ENCODE measurements around the gene CNKSR3.

CNKSR3 gene

DNA sequence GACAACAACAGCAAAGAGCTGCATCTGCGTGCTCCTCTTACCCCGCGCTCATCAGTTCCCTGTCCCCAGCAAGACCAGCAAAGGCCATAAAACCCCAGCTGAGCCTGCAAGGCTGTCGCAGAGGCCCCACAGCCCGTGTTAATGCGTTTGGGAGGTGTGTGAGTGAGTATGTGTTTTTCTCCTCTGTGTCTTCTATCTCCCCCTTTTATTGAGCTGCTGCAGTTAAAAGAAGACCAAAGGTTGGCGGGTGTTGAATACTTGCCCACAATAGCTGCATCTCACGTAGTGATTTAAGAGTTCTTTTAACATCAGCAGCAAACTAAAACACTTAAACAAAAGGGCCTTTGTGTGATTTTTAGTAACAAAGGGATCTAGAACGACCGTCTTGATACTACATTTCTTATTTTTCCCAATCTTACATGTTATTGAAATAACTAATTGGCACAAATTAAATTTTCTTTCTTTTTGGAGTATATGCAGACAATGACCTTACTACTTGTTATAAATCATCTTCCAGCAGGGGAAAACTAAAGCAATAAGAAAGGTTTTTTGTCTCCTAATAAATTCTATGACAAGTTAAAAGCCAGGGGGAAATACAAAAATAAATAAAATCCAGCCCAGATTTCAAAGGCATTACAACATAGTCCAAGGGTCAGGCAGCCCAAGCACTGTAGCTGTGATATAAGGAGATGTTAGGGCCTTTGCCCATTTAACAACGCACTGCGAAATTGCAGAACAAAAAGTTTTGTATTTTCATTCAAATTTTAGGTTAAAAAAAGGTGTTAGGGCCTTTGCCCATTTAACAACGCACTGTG lies 27.2 kb upstream of the CNKSR3 start:
- Histone ChIP-seq H3K9me3 (no peaks in the 10 kb centered on the region), H3K4me3 (no peak overlapping the region), H3K27me3 (ENCODE audit: low read depth) (no peaks in the 10 kb centered on the region; the same call in 1 of the 2 replicates), H3K4me1 (peaks cover 47% of the 10 kb centered on the region), H3K36me3 (replicated peaks) (no peaks in the 10 kb centered on the region)
- in situ Hi-C loops (cut with MboI; ENCODE audit: low sequenced_read_pairs), result no loop called here
- peak; percentile 74 to 84 for DNase-seq (ENCODE audit: low spot score in 2 of 2)

DNA sequence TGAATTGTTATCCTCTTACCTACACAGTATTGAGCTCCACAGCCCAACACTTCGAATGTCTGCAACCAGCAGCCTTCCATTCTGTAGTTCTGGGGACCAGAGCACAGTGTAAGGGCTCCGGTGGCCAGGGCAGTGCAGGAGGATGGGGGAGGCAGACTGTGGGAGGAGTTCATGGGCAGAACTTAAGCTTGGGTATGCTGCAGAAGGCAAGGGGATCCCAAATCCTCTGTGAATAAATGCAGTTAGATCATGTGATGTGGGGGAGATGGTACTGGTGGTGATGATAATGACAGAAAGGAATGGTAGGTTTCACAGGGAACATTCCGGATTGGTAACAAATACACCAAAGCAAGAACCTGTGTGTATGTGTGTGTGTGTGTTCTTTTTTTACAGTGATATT lies 26.5 kb upstream of the CNKSR3 start:
- Histone ChIP-seq H3K4me3 (no peak overlapping the region), H3K4me1 (peaks cover 41% of the 10 kb centered on the region), H3K9me3 (no peaks in the 10 kb centered on the region), H3K27me3 (ENCODE audit: low read depth) (no peaks in the 10 kb centered on the region; the same call in 1 of the 2 replicates), H3K36me3 (replicated peaks) (no peaks in the 10 kb centered on the region)
- DNase-seq (ENCODE audit: low spot score in 2 of 2), result peak in 1 of 2 experiments; percentile 19
- in situ Hi-C loops (cut with MboI; ENCODE audit: low sequenced_read_pairs), result no loop called here

DNA sequence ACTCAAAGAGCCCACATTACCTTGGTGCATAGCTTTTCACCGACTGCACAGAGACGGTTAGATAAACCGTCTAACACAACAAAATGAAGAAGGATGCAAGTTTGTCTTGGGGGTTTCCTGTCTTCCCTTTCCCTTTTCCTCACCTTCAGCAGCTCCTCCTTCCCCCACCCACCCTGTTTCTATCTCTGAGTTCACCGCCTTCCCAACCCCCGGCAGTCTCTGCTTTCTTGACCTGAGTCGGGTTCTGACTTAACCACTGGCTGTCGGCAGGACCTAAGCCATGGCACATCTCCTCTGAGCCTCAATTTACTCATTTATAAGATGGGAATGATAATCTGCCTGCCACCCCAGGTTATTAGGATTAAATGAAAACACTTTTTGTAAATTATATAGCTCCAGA lies 25.8 kb upstream of the CNKSR3 start:
- H3K4me3 ChIP-seq, result no peak overlapping the region
- H3K27me3 ChIP-seq (ENCODE audit: low read depth), result no peaks in the 10 kb centered on the region; the same call in 1 of the 2 replicates
- DNase-seq (ENCODE audit: low spot score in 2 of 2), result no peak
- H3K4me1 ChIP-seq, result peaks cover 40% of the 10 kb centered on the region
- no peaks in the 10 kb centered on the region for H3K36me3 ChIP-seq (replicated peaks)
- H3K9me3 ChIP-seq, result no peaks in the 10 kb centered on the region
- in situ Hi-C loops (cut with MboI; ENCODE audit: low sequenced_read_pairs), result no loop called here

DNA sequence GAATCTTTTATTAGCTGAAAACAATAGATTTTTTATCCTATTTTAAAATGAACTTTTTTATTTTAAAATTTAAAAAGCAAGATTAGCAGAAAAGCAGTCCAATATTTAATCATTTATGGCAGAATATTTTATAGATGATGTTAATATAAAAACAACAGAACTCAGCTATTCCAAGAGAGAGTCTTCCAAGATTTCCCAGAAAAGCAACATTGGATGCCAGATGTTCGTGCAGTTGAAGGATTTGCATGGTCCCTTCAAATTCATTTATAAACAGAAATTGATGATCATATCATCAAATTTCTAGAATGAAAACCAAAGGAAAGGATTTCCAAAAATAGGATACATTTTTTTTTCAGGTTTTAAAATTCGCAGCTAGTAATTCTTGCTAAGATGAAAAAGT lies 25.4 kb upstream of the CNKSR3 start:
- Histone ChIP-seq H3K9me3 (no peaks in the 10 kb centered on the region), H3K4me3 (no peak overlapping the region), H3K36me3 (replicated peaks) (no peaks in the 10 kb centered on the region), H3K4me1 (peaks cover 40% of the 10 kb centered on the region), H3K27me3 (ENCODE audit: low read depth) (no peaks in the 10 kb centered on the region; the same call in 1 of the 2 replicates)
- DNase-seq (ENCODE audit: low spot score in 2 of 2), result no peak
- in situ Hi-C loops (cut with MboI; ENCODE audit: low sequenced_read_pairs), result no loop called here

DNA sequence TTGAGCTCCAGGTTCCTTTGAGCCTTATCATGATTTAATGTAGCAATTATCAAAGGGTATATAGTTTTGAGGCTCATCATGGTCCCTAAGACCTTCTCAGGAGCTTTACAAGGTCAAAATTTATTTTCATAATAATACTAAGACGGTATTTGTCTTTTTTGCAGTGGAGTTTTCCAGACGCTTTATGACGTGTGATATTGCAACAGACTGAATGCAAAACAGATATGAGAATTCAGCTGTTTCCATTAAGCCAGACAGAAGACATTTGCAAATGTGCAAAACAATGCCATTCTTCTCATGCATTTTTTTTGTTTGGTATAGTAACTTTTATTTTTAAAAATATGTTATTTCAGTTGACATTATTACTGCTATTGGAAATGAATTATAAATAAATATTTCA lies 24.7 kb upstream of the CNKSR3 start:
- H3K36me3 ChIP-seq (replicated peaks), result no peaks in the 10 kb centered on the region
- H3K4me3 ChIP-seq, result no peak overlapping the region
- in situ Hi-C loops (cut with MboI; ENCODE audit: low sequenced_read_pairs), result no loop called here
- no peaks in the 10 kb centered on the region for H3K9me3 ChIP-seq
- no peak for DNase-seq (ENCODE audit: low spot score in 2 of 2)
- no peaks in the 10 kb centered on the region; the same call in 1 of the 2 replicates for H3K27me3 ChIP-seq (ENCODE audit: low read depth)
- H3K4me1 ChIP-seq, result peaks cover 40% of the 10 kb centered on the region

DNA sequence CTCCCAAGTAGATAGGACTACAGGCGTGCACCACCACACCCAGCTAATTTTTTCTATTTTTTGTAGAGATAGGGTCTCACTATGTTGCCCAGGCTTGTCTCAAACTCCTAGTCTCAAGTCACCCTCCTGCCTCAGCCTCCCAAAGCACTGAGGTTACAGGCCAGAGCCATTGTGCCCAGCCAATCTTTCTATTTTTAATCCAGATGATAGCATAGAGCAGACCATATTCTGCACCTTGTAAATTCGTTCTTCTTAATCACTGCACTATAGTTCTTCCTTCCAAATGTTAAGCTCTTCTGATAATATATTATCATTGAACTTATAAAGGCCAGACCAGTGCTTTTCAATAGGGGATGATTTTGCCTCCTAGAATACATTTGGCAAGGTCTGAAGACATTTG lies 24.0 kb upstream of the CNKSR3 start:
- H3K9me3 ChIP-seq, result no peaks in the 10 kb centered on the region
- no peaks in the 10 kb centered on the region for H3K36me3 ChIP-seq (replicated peaks)
- H3K4me3 ChIP-seq, result no peak overlapping the region
- peaks cover 35% of the 10 kb centered on the region for H3K4me1 ChIP-seq
- H3K27me3 ChIP-seq (ENCODE audit: low read depth), result no peaks in the 10 kb centered on the region; the same call in 1 of the 2 replicates
- DNase-seq (ENCODE audit: low spot score in 2 of 2), result no peak
- in situ Hi-C loops (cut with MboI; ENCODE audit: low sequenced_read_pairs), result no loop called here

DNA sequence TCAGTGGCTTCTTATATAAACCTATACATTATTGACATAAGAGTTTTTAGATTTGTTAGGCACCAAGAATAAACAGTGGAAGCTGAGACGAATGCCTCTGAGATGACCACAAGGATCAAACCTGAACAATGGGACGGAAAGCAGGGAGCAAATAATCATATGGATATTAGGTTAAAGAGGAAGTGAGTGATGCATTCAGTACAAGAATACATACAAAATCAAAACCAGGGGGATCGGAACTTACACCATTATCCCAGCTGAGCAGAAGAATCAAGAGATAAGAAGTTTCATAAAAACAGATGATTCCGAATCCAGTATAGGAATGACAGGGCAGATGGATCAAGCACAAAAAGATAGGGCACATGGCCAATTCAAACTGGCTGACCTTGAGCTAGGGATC lies 21.9 kb upstream of the CNKSR3 start:
- Histone ChIP-seq H3K9me3 (no peaks in the 10 kb centered on the region), H3K4me3 (no peak overlapping the region), H3K27me3 (ENCODE audit: low read depth) (no peaks in the 10 kb centered on the region; the same call in 1 of the 2 replicates), H3K36me3 (replicated peaks) (no peaks in the 10 kb centered on the region), H3K4me1 (peaks cover 15% of the 10 kb centered on the region)
- in situ Hi-C loops (cut with MboI; ENCODE audit: low sequenced_read_pairs), result no loop called here
- no peak for DNase-seq (ENCODE audit: low spot score in 2 of 2)

DNA sequence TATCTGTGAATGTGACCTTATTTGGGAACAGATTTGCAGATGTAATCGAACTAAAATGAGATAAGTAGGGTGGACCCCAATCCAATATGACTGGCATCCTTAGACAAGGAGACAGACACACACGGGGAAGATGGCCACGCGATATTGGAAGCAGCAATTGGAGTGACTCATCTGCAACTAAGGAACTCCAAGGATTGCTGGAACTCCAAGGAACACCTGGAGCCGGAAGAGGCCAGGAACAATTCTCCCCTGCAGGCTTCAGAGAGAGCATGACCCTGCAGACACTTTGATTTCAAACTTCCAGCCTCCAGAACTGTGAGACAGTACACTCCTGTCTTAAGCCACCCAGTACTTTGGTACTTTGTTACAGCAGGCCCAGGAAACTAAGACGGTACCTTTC lies 19.5 kb upstream of the CNKSR3 start:
- Histone ChIP-seq H3K9me3 (no peaks in the 10 kb centered on the region), H3K36me3 (replicated peaks) (no peaks in the 10 kb centered on the region), H3K4me3 (no peak overlapping the region), H3K4me1 (peaks cover under 1% of the 10 kb centered on the region; the same call in 1 of the 2 replicates), H3K27me3 (ENCODE audit: low read depth) (no peaks in the 10 kb centered on the region; the same call in 1 of the 2 replicates)
- in situ Hi-C loops (cut with MboI; ENCODE audit: low sequenced_read_pairs), result no loop called here
- no peak for DNase-seq (ENCODE audit: low spot score in 2 of 2)

DNA sequence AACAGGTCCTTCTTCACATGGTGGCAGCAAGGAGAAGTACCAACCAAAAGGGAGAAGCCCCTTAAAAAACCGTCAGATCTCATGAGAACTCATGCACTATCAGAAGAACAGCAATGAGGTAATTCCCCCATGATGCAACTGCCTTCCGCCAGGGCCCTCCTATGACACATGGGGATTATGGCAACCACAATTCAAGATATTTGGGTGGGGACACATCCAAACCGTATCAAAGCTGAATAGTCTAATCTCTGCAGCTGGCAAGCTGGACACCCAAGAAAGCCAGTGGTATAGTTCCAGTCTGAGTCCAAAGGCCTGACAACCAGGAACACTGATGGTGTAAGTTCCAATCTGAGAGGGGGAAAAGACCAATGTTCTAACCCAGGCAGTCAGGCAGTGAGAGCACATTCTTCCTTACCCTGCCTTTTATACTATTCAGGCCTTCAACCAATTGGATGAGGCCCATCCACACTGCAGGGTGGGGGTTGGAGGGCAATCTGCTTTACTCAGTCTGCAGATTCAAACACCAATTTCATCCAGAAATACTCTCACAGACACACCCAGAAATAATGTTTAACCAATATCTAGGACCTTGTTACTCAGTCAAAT lies 17.9 kb upstream of the CNKSR3 start:
- in situ Hi-C loops (cut with MboI; ENCODE audit: low sequenced_read_pairs), result no loop called here
- H3K27me3 ChIP-seq (ENCODE audit: low read depth), result no peaks in the 10 kb centered on the region; the same call in 1 of the 2 replicates
- H3K9me3 ChIP-seq, result no peaks in the 10 kb centered on the region
- H3K4me1 ChIP-seq, result no peaks in the 10 kb centered on the region
- H3K4me3 ChIP-seq, result no peak overlapping the region
- no peaks in the 10 kb centered on the region for H3K36me3 ChIP-seq (replicated peaks)
- DNase-seq (ENCODE audit: low spot score in 2 of 2), result no peak

DNA sequence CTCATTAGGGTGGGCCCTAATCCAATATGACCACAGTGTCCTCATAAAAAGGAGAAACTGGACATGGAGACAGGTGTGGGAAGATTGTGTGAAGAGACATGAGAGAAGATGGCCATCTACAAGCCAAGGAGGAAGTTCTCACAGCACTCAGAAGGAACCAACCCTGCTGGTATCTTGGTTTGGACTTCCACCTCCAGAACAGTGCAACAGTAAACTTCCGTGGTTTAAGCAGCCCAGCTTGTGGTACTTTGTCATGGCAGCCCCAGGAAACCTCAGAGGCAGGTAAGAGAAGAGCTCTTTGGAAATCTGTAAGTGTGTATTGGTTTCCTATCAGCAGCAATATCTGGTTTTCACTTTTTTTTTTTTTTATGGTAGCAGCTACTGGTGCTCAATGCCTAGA lies 16.5 kb upstream of the CNKSR3 start:
- H3K27me3 ChIP-seq (ENCODE audit: low read depth), result no peaks in the 10 kb centered on the region
- no peak overlapping the region for H3K4me3 ChIP-seq
- in situ Hi-C loops (cut with MboI; ENCODE audit: low sequenced_read_pairs), result no loop called here

DNA sequence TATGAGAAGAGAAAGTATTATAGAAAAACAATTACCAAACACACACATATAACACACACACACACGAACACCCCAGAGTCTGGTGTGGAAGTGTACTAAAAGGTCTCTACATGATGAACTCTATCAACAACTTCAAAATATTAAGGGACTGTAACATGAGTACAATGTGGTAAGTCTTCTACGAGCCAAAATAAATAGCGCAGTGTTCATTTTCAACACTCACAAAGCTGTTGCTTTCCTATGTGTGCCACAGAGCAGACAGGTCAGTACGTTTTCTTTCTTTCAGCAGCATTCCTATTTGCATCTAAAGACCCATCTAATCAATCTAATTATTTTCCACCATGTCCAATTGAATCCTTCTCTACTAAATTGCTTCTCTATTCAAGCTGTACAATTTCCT lies 12.1 kb upstream of the CNKSR3 start:
- Histone ChIP-seq H3K36me3 (replicated peaks) (no peaks in the 10 kb centered on the region), H3K27me3 (ENCODE audit: low read depth) (no peaks in the 10 kb centered on the region), H3K4me3 (no peak overlapping the region), H3K4me1 (peaks cover 6% of the 10 kb centered on the region; the same call in 1 of the 2 replicates), H3K9me3 (no peaks in the 10 kb centered on the region)
- no peak for DNase-seq (ENCODE audit: low spot score in 2 of 2)
- in situ Hi-C loops (cut with MboI; ENCODE audit: low sequenced_read_pairs), result no loop called here

More for the DNA sequence above, 16.5 kb upstream of the CNKSR3 start:
- H3K9me3 ChIP-seq, result no peaks in the 10 kb centered on the region
- no peaks in the 10 kb centered on the region for H3K4me1 ChIP-seq
- no peaks in the 10 kb centered on the region for H3K36me3 ChIP-seq (replicated peaks)
- no peak for DNase-seq (ENCODE audit: low spot score in 2 of 2)

DNA sequence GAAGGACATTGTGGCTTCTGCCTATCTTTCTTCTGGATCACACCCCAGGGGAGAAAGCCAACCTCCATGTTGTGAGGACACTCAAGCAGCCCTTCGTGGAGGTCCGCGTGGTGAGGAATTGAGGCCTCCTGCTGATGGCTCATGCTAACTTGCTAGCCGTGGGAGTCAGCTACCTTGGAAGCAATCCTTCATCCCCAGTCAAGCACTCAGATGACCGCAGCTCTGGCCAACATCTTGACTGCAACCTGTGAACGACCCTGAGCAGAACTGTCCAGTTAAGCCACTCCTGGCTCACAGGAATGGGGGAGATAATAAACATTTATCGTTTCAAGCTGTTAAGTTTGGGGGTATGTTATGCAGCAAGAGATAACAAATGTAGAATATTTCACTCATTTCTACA lies 10.9 kb upstream of the CNKSR3 start:
- in situ Hi-C loops (cut with MboI; ENCODE audit: low sequenced_read_pairs), result no loop called here
- no peaks in the 10 kb centered on the region for H3K9me3 ChIP-seq
- DNase-seq (ENCODE audit: low spot score in 2 of 2), result no peak

DNA sequence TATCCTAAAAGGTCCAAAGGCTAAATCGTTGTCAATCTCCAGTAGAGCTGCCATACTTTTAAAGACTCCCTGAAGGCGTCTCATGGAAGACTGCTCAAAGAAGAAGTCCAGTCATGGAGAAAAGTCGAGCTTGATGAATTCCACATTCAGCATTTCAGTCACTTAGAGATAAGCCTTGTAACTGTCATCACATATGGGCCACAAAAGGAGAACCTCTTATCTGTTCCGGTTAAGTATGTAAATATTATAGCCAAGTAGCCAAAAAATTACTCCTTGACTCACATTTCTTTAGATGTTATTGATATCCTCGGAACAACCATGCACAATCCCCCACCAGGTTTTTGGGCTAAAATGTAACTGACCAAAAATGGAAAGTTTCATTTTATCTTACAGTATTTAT lies 9.8 kb upstream of the CNKSR3 start:
- H3K4me1 ChIP-seq, result peaks cover 12% of the 10 kb centered on the region
- in situ Hi-C loops (cut with MboI; ENCODE audit: low sequenced_read_pairs), result no loop called here
- no peaks in the 10 kb centered on the region for H3K36me3 ChIP-seq (replicated peaks)
- H3K4me3 ChIP-seq, result no peak overlapping the region
- no peaks in the 10 kb centered on the region for H3K27me3 ChIP-seq (ENCODE audit: low read depth)
- no peaks in the 10 kb centered on the region for H3K9me3 ChIP-seq
- no peak for DNase-seq (ENCODE audit: low spot score in 2 of 2)

More for the DNA sequence above, 10.9 kb upstream of the CNKSR3 start:
- no peaks in the 10 kb centered on the region for H3K27me3 ChIP-seq (ENCODE audit: low read depth)
- no peak overlapping the region for H3K4me3 ChIP-seq
- no peaks in the 10 kb centered on the region for H3K36me3 ChIP-seq (replicated peaks)
- peaks cover 6% of the 10 kb centered on the region; the same call in 1 of the 2 replicates for H3K4me1 ChIP-seq

DNA sequence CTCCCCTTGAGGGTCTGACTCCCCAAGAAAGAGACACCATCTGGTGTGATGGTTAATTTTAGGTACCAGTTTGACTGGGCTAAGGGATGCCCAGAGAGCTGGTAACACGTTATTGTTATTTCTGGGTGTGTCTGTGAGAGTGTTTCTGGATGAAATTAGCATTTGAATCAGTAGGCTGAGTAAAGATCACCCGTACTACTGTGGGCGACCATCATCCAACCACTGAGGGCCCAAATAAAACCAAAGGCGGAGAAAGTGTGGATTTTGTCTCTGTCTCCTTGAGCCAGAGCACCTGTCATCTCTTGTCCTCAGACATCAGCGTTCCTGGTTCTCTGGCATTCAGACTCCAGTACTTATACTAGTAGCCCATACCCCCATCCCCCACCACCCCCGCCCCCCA lies 7.9 kb upstream of the CNKSR3 start:
- Histone ChIP-seq H3K4me1 (peaks cover 12% of the 10 kb centered on the region), H3K36me3 (replicated peaks) (no peaks in the 10 kb centered on the region), H3K9me3 (no peaks in the 10 kb centered on the region), H3K4me3 (no peak overlapping the region), H3K27me3 (ENCODE audit: low read depth) (no peaks in the 10 kb centered on the region)
- in situ Hi-C loops (cut with MboI; ENCODE audit: low sequenced_read_pairs), result no loop called here
- peak; percentile 24 to 34 for DNase-seq (ENCODE audit: low spot score in 2 of 2)

All from HAP-1 (cell line).